HG03103 (cell line): ENCODE results near the gene ATP2B2.

Source experiments
- ATAC-seq: cut with Tn5 transposase; IDR thresholded peaks from one replicate; pipeline ENCODE4 v1.9.1; 2021; ENCODE audit warnings: low read depth; ENCODE audit not compliant: unreplicated experiment

The ATP2B2 gene

GRCh38 chr3:10473581-10474274, 31.7 kb downstream of the ATP2B2 start:
- ATAC-seq, result no peak

- no peak for ATAC-seq
These were observed 32.4 kb downstream of the ATP2B2 start for GRCh38 chr3:10472877-10473440.

DNA sequence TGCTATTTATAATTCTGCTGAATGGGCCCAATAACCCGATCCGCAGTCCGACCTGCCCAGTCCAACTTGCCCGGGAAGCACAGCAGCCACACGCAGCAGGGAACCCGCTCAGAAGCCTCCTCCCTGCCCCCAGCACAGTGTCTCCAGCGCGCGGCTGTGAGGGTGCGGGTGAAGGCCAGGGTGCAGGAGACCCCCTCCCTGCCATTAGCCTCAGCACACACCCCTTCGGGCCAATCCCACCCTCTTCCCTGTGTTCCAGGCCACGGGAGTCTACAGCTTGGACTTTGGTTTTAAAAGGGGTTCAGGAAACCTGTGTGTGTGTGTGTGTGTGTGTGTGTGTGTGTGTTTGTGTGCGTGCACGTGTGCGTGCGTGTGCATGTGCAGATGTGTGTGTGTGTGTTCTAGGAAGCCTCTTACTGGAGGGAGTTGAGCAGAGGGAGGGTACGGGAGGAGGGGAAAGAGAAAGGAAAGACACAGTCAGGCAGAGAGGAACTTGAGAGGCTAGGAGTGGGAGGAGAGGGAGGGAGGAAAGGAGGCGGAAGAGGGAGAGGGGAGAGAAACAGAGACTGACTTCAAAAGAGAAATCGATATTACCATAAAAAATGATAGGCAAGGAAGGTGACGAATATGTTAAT, 34.2 kb downstream of the ATP2B2 start:
- ATAC-seq, result no peak

DNA sequence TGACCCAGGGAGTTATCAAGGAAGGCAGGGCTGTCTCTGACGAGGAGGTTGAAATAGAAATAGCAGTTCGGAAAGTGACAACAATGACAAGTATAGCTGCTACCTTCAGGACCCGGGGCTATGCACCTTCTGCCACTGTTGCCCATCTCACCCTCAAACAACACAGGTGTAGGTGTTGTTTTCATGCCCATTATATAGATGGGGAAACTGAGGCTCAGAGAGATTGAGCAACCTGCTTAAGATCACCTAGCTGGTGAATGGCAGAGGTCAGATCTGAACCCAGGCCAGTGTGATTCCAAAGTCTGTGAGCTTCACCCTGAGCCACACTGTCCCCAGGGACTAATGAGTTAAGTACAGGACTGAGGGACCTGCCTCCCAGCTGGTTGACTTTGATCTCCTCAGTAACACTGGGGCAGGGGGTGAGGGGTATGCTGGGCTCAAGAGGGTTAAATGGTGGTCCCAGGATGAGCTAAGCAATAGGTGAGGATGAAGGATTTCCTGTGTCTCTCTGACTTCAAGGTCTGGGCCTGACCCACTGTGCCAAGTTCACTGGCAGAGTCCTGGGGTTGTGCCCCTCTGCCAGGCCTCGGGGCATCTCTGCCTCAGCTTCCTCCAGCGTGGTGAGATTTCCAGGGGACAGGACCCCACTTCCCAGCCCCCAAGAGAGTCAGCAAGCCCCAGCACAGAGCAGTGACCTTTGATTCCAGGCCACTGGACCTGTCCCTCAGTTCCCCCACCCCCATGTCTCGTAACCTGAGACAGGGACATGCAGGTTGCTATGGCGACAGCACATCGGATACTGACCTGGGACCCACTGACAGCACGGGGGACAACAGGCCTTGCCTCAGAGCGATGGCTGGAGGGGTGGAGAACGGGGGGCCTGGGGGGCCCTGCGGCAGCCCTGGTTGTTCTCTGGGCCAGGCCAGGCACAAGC, 35.0 kb downstream of the ATP2B2 start:
- ATAC-seq, result no peak

DNA sequence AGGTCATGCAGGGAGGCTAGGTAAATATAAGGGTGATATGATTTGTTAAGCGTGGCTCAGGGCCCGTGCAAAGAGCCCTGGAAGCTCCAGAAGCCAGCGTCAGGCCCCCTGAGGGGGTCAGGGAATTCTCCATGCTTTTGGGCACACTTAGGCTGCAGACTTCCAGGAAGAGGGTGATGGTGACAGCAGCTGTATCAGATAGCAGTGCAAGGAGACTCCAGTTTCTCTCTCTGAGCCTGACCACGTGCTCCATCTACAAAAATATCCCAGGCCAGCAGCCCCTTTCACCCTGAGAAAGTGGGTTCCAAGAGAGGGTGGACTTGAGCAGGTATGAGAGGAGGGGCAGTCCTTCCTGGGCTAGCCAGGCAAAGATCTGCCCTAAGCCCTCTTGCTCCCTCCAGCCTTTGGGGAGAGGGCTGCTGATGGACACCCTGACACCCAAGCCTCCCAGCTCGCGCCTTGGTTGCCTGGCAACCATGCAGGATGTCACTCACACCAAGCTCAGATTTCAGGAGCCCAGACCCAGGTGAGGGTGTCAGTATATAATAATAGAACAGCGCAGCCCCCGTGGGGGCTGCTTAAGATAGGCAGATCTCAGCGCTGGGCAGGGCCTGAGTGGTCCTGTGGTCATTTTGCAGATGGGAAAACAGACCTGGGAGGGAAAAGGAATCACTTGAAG, 35.8 kb downstream of the ATP2B2 start:
- no peak for ATAC-seq

- ATAC-seq, result no peak
These were observed 36.6 kb downstream of the ATP2B2 start for GRCh38 chr3:10468613-10469354.

DNA sequence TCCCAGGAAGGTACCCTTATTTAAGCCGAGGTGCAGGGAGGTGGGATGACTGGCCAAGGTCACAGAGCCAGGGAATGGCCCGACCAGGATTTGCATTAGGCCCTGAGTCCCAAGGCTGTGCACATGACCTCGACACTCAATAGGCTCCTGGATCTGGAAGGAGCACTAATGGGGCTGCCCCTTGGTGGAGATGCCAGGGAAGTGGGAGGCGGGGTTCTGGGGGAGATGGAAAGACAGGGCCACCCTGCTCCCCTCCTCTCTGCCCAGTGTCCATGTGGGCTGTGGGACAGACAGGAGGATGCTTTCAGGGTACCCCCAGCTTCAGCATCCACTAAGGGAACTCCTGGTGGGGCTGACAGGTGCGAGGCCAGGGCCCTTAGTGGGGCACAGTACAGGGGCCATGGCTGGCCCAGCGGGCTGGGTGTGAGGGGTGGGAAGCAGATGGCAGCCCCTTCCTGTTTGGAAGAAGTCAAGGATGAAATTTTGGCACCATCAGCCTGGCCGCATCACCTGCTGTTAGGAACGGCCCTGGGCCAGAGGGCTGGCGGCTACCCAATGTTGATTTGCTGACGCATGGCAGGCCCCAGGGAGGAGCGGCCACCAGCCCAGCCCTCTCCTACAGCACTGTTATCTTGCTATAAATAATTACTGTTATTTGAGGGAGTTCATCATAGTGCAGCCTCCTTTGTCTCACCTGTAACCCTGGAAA, 37.3 kb downstream of the ATP2B2 start:
- ATAC-seq, result no peak

GRCh38 chr3:10467204-10467603, 38.2 kb downstream of the ATP2B2 start:
- ATAC-seq, result no peak

DNA sequence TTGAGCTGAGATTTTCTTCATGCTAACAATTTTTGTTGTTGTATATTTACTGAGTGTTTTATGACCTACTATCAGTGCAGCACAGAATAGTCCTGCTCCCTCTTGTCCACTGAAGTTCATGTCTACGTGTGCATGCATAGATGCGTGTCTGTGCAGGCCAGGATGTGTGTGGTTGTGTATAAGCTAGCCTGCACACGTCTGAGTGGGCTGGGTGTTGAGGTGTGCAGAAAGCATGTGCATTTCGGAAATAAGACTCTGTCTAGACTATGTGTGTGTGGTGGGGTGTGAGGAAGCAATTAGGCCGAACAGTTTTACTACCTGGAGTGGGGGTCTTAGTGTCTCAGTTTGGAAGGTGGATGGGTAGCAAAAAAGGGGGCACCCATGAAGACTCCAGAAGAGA, 39.2 kb downstream of the ATP2B2 start:
- no peak for ATAC-seq

GRCh38 chr3:10465161-10465560, 40.2 kb downstream of the ATP2B2 start:
- ATAC-seq, result no peak

GRCh38 chr3:10463533-10464434, 41.6 kb downstream of the ATP2B2 start:
- ATAC-seq, result no peak

GRCh38 chr3:10462641-10463532, 42.5 kb downstream of the ATP2B2 start:
- no peak for ATAC-seq

DNA sequence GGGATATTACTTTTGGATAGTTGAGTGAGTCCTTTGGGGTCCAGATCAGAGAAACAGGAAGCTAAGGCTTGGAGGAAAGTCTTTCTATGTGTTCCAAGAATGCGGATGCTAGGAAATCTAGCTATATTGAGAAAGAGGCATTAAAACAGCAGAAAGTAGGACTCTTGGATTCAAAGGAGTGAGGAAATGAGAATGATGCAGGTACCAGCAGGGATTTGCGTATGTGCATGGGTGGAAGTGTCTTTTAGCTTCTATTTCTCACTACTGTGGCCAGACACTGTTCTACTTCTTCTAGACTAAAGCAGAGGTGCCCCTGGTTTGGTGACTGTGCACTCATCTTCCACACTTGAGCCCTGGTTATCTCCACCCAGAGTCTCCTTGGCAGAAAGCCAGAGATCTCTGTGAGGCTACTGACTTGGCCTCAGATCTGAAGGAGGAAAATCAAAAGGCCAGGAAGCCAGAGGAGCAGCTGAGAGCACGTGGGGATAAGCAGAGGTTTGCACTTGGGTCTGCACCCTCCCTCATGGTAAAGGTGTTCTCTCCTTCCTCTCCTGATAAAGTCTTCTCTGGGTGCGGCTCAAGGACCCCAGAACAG, 44.3 kb downstream of the ATP2B2 start:
- no peak for ATAC-seq

GRCh38 chr3:10459954-10460754, 45.2 kb downstream of the ATP2B2 start:
- ATAC-seq, result no peak

GRCh38 chr3:10457560-10457959, 47.8 kb downstream of the ATP2B2 start:
- ATAC-seq, result no peak

DNA sequence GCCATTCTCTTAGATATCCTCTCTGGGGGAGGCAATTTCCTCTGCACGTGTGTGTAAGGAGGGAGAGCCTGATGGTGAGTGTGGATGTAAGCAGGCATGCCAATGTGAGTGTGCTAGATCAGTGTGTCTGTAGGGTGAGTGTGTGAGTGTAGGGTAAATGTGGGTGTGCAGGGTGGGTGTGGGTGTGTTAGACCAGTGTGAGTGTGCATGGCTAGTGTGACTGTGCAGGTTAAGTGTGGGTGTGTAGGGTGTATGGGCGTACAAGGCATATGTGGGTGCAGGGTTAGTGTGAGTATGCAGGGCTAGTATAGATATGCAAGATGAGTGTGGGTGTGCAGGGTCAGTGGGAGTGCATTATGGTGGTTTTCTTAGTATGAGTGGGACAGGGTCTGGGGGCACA, 48.4 kb downstream of the ATP2B2 start:
- ATAC-seq, result no peak
